HG03103 (cell line): ENCODE results near the gene PHLDB3.

Experiments used
- ATAC-seq: cut with Tn5 transposase; IDR thresholded peaks from one replicate; pipeline ENCODE4 v1.9.1; 2021; ENCODE audit warnings: low read depth; ENCODE audit not compliant: unreplicated experiment

PHLDB3 gene

DNA sequence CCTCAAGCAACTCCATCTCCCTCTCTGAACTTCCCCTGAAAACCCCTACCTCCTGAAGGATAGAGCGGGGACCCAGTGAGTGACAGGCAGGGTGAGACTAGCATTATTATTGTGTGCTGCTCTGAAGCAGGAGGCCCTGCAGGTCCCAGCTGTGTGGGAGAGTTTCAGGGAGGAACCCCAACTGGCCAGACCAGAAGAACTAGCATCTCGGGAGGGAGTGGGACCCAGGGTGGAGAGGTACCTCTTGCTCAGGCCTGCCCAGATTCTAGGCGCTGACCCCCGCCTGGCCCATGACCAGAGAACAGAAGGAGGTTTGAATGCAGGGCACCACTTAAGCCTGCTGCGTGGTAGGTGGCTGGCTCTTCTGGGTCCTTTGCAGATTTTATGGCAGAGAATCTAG lies 33.5 kb downstream of the PHLDB3 start:
- no peak for ATAC-seq

DNA sequence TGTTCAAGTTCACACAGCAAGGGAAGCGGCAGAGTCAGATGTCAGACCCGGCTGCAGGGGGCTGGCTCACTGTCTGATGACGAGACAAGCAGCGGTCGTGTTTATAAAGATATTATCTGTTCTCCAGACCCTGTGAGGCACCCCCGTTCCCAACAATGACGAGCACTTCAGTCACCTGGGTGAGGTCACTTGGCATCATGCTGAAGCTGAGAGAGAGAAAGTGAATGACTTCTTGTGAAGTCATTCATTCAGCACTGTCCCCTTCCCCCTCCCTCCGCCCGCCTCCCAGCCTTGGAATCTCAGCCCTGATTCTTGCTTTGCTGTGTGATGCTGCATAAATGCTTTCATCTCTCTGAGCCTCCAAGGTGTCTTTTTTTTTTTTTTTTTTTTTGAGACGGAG lies 34.3 kb downstream of the PHLDB3 start:
- ATAC-seq = no peak

DNA sequence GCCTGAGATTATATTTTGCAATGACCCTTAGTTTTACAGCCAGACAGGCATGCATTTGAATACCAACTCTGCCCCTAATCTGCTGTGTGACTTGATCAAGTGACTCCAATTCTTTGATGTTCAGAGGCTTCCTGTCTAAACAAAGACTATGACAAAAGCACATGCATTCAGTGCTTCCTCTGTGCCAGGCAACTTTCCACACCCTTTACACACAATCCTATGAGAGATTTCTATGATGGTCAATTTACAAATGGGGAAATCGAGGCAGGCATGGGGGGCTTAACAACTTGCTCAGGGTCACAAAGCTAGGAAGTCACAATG lies 35.4 kb downstream of the PHLDB3 start:
- ATAC-seq = no peak

DNA sequence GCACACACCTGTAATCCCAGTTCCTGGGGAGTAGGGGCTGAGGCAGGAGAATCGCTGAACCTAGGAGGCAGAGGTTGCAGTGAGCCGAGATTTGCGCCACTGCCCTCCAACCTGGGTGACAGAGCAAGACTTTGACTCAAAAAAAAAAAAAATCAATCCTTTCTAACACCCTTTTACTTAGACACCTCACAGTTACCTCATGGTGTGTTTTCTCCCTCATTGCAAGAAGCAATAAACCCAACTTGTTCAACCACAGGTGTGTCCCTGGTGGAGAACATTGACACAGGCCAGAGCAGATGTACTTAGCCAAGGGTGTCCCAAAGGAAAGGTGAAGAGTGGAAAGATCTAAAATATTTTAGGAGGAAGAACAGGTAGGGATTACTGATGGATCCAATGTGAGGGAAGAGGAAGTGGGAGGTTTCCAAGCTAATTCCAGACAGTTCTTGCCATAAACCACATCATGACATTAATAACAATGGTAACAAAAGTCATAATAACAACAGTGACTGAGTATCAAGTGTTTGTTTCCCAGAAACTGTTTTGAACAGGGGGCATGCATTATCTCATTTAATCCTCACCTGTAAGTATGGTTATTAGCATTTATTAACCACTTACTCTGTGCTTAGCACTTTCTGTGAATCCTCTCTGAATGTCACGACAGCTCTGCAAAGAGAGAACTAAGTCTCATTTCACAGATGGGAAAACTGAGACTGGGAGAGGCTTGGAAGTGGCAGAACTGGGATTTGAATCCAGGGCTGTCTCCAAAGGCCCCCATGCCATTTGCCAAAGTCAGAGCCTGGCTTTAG lies 36.0 kb downstream of the PHLDB3 start:
- ATAC-seq = no peak

DNA sequence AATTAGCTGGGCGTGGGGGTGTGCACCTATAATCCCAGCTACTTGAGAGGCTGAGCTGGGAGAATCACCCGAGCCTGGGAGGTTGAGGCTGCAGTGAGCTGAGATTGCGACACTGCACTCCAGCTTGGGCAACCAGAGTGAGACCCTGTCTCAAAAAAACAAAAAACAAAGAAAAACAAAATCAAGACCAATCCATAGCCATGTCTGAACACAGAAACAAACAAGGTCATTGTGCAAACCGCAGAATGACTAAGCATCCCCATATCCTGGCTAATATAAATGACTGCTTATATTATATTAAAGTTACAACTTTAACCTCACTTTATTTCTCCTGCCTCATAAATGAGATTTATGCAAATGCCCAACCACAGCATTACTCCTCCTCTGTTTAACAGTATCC lies 36.8 kb downstream of the PHLDB3 start:
- no peak for ATAC-seq

DNA sequence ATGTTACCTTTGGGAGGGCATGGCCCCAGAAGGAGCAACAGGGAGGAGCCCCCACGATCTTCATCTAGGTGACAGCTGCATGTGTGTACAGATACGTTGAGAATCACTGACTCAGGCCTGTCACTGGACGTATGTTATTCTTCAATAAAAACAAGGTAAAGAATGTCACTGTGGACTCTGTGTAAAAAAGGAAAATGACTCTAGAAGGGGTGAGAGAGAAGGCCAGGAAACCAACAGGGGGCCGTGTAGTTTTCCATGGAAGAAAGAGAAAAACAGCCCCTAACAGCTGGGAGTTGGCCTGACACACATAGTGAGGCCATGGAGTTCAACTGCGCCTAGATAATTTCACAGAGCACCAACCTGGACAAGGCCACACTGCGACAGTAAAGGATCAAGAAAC lies 37.3 kb downstream of the PHLDB3 start:
- ATAC-seq = no peak

DNA sequence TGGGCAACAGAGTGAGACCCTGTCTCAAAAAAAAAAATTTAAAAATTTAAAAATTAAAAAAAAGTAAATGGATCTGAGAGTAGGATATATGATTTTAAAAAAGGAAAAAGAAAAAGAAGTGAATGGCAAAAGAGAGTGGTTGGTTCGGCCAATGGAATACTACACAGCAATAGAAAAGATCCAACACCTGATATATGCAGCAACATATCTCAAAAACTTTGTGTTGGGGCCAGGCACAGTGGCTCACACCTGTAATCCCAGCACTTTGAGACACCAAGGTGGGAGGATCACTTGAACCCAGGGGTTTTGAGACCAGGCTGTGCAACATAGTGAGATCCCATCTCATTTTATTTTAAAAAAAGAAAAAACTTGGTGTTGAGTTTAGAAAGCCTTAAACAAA lies 37.8 kb downstream of the PHLDB3 start:
- no peak for ATAC-seq

DNA sequence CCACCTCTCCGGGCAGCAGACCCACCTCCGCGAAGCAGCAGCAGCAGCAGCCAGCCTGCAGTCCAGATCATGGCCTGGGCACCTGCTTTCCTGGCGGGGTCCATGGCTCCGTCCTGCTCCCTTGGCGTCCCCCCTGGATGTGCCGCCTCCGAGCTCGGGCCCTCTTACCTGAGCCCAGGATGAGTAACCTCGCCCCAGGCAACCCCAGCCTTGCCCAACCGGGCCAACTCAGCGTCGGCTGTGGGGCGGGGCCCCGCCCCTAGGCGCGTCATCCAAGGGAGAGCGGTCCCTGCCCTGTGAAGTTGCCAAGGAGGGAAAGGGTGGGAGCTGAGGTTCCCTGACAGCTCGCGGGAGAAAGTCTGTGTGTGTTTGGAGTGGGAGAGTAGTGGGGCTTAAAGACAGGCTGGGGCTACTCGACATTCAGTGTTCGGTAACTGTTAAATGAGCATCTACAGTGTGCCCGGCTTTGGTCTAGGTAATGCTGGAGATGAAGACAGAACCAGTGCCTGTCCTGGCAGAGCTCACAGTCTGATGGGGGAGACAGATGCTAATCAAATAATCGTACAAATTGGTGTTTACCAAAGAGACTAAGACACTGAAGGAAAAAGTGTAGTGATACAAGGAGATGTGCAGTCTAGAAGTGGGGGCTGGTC lies 39.0 kb downstream of the PHLDB3 start, which contains the start of gene LYPD3:
Gene LYPD3, minus strand, starts transcription at position 141 of the 653 bp plus-strand sequence. Its CDS starts 37 bp downstream, at position 104.
- ATAC-seq = no peak

DNA sequence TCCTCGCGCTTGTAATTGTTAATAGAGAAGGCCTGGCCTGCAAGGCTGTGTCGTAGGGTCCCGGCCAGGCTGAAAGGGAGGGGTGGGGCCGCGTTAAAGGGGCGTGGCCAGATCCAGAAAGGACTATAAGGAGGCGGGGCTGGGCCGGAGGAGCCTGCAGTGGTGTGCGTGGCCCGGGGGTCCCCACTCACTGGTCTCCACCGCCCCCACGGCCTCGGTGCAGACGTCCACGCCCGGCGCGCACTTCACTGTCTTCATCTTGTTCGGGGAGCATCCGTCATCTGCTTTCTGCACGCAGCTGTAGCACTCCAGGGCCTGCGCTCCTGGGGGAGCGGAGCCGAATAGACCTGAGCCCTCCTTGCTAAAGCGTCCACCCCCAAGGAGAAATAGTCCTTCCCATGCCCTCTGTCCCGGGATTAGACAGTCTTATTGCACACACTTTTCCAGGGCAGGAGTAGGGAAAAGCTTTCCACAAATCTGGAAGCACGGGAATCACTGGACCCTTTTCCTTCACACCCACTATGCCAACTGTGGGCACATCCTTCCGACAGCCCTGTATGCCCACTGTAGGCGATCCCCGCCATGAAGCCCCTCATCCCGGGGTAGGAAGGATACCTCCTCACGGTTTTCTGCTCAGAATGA lies 40.3 kb downstream of the PHLDB3 start:
- peak; percentile 36 for ATAC-seq

DNA sequence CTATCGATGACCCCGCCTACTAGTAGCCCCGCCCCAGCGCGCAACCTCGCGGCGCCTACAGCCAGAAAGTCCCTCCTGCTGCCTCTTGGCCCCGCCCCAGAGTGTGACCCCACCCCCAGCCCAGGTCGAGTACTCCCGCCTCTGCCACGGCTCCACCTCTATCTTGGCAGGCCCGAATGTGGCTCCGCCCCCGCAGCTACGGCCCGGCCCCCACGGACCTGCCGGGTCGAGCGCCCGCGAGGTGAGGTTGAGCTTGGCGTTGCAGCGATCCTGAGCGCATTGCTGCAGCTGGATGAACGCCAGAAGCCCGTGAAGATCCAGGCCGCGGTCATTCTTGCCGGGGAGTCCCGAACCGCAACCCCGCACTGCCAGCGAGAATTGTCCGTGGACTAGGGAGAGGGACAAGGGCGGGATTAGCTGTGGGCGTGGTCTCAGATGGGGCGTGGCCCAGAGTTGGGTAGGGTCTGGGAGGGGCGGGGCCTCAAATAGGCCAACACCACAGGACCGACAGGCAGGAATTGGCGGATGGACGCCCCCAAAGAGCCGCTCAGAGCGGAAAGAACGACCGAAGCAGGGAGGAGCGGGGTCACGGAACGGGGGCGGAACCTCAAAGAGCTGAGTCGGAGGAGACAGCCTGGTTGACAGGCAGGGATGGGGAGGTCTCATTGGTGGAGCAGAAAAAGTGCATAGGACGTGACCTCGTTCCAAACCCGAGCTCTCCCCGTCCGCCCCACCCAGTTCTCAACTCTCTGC lies 41.0 kb downstream of the PHLDB3 start:
- peak; percentile 84 for ATAC-seq

DNA sequence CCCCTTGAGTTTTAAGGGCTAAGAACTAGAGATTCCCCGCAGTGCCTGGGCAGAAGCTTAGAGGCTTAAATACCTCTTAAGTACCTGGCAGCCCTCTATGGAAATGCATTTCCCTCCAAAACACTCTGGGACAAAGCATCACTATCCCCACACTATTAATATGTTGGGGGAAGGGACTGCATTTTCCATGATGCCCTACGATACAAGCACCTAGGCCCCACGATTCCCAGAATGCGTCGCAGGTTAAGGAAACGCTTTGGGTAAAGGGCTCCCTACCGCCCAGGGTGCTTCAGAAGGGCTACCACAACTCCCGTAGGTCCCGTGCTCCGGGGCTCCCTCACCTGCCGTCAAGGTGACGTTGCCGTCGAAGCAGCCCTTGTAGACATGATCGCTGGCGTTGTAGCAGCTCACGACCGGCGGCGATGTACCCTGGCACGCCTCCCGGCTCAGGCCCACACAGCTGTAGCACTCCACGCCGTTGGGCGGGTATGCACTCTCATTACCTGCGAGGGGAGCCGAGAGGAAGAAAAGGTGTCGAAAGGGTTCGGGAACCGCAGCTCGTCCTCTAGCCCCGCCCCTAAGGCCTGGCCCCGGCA lies 41.7 kb downstream of the PHLDB3 start:
- ATAC-seq = no peak

DNA sequence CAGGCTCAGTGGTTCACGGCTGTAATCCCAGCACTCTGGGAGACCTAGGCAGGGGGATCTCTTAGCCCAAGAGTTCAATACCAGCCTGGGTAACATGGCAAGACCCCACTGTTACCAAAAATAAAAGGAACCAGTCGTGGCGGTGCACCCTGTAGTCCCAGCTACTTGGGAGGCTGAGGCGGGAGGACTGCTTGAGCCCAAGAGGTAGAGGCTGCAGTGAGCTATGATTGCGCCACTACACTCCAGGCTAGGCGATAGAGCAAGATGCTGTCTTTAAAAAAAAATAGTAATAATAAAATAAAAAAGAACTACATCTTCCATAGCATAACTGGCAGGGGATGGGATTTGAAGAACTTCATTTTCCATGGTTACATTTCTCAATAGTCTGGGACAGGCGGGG lies 42.2 kb downstream of the PHLDB3 start:
- ATAC-seq = no peak

DNA sequence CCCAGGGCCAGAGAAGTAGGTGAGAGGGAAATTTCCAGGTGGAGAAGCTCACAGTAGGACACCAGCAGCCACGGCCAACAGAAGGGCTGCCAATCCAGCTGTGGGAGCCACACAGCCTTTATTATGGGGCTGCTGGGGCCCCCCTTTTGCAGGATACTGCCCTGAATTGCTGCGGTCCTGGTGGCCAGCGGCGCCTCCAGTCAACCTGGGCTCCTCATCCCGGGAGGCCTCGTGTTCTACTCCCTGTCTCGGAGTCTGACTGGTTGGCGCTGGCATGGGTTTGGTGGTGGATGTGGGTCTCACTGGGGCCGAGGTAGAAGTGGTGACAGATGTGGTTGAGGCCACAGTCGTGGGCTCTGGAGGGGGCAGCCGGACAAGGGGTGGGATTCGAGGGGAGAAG lies 43.2 kb downstream of the PHLDB3 start:
- no peak for ATAC-seq

DNA sequence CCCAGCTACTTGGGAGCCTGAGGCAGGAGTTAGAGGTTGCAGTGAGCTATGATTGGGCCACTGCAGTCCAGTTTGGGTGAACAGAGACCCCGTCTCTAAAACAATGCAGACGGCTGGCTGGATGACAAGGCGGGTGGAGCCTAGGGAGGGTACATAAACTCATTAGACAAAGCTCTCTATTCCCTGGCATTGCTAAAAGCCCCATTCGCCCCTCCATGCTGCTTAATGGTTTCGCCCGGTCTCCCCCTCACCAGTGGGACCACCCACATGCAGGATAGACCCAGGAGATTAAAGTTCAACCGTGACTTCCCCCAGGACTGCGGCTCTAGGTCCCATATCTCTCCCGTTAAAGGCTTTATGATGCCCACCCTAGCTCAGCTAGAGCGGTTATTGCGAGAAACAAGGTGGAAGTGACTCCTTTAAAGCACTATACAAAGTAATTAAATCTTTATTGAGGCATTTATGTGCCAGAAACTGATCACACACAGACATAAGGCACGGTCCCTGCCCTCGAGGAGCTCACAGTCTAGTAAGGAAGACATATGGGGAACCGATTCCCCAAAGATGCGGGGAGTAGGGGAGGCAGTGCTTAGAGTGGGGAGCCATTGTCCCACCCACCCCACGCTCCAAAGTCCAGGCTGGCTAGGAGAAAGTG lies 44.1 kb downstream of the PHLDB3 start:
- ATAC-seq = no peak

DNA sequence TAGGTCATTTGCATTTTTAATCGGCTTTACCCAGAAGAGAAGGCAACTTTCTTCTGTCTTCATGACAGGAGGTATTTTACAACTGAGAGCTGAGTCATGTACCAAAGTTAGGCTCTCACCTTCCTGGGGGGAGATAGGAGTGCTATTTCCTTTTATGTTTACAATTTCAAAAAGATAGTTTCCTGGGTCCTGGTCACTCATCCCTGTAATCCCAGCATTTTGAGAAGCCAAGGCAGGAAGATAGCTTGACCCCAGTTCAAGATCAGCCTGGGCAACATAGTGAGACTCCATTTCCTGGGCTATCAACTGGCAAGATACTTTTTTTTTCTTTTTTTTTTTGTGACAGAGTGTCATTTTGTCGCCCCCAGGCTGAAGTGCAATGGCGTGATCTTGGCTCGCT lies 46.7 kb downstream of the PHLDB3 start:
- ATAC-seq = no peak

DNA sequence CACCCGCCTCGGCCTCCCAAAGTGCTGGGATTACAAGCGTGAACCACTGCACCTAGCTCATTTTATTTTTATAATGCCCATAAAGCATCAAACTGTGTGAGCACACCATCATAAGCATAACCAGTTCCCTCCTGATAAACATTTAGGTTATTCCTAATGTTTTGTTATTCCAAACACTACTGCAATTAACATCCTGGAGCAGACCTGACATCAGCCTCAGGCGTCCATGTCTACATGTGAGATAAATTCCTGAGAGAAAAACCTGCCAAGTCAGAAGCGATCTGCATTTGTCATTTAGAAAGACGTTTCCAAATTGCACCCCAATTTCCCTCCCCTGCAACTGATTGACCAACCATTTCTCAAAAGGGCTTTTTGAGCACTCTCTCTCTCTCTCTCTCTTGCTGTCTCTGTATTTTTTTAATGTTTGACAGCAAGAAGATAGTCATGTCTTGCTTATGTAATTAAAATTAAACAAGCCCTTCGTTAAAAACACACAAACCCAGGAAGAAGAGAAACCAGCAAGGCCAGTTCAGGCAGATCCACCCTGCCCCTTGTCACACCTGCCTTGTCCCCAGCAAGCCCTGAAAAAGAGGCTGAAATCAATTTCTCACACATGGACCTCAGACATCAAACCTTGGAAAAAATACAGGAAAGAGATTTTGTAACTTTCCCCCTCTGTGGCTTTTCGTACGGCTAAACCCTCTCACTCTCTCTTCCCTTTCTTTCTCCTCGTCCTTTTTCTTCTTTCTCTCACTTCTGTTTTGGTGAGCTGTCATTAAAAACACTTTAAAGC lies 49.0 kb downstream of the PHLDB3 start:
- ATAC-seq = no peak

DNA sequence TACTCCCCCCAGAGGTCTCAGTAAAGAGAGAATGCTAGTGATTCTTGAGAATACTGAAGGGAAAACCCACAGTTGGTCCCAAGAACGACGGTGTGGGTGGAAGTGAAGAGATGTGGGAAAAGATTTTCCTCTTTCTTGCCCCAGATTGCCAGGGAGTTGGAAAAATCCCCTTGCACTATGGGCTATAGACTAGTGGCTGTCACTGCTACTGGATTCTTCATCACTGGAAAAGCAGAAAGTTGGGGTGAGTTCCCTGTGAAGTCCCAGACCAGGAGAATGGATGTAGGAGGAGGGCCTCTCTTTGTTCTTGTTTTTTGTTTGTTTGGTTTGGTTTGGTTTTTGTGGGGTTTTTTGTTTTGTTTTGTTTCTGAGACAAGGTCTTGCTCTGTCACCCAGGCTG lies 50.5 kb downstream of the PHLDB3 start:
- ATAC-seq = no peak

DNA sequence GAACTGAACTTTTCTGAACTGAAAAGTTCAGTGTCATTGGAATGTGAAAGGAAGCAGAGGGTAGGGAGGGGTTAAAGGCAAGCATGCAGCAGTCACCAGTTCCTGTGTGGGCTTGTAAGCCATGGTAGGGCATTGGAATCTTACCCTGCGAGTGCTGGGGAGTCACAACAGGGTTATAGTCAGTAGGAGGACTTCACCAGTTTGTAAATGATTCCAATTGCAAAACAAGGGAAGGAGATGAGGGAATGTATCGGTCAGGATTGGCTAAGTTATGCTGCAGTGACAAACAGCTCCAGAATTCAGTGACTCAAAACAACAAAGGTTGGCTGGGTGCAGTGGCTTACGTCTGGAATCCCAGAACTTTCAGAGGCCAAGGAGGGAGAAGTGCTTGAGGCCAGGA lies 52.0 kb downstream of the PHLDB3 start:
- no peak for ATAC-seq

DNA sequence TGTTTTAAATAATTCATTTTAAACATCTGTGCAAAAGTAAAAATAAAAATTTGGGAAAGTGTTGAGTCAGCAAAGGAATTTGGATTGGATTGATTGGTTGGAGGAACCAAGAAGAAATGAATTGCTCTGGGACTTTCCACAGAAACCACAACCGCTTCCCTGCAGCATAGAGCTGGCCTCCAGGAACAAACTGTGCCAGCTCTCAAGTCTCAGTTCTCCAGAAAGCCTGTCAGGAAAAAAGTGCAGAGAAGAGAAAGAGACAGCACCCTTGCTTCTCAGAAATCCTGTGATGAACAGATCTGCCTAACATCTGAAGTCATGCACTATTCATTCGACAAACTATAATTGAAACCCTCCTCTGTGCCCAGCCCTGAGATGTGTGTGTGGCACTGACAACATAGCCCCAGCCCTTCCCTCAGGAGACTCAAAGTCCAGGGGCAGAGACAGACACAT lies 54.0 kb downstream of the PHLDB3 start:
- ATAC-seq = no peak
